ENCODE measurements around the gene SYCP3.

The SYCP3 gene

DNA sequence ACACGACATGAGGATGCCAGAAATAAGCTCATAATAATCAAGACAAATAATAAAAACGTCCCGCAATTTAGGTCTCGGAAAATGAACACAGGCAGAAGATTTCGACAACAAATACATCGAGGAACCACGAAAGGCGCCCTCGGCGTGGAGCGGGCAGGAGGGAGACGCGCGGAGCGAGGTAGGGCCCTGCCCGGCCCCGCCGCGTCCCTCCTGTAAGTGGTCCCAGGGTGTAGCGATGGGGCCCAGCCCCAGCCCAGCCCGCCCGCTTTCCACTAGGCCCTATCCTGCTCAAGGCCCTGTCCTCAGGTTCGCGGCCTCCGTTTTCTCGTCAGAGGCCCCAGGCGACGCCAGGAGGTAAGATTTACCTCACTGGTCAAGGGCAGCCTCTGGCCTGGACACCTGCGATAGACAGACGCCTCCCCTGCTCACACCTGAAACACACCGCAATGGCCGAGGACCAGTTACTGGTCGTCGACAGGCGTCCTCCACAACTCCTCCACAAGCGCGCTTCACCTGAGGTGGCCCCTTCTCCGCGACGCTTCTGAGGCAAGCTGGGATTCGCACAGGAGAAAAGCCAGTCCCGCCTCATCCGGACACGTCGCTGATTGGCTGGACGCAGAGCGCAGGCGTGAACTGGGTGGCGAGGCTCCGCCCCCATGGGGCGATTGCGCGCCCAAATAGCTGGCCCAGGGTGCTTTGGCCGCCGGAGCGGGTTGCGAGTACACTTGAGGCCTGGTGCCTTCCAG lies at the start of gene SYCP3:
Gene SYCP3 (minus strand): TSS at position 543 of the 746 bp plus-strand sequence. CDS start 1,527 bp downstream, outside the sequence.
- no peak for DNase-seq

GRCh38 chr12:101785671-101786070 lies 46.4 kb upstream of the SYCP3 start:
- DNase-seq, result no peak

- DNase-seq, result no peak
Measured at GRCh38 chr12:101784376-101784775, 45.1 kb upstream of the SYCP3 start.

DNA sequence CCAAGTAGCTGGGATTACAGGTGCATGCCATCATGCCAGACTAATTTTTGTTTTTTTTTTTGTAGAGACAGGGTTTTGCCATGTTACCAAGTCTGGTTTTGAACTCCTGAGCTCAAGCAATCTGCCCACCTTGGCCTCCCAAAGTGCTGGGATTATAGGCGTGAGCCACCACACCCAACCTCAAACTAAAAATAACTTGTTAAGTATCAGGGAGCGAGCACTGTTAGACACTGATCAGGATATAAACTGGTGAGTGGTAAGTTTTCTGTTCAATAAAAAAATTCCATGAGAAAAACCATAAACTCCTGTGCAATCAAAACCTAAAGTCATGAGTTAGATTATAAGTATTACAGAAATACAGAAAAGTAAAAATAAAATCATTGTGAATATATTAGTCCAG lies 44.6 kb upstream of the SYCP3 start:
- no peak for DNase-seq

- no peak for DNase-seq
Measured at GRCh38 chr12:101783150-101783549, 43.9 kb upstream of the SYCP3 start.

DNA sequence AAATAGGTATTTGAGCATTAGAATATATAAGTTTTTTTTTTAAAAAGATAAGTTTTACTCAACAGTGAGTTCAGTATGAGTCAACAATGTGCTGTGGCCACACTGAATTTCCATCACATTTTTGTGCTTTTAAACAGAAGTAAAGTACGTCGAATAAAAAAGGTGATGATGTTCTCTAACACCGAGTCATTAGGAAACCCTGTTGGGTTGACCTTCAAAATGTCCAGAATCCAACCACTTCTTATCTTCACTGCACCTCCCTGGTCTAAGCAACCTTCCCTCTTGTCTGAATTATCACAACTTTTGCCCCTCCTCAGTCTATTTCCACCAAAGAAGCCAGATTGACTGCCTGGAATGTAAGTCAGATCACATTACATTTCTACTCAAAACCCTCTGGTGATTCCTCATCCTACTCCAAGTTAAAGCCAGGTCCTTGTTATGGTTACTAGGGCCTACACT lies 43.0 kb upstream of the SYCP3 start:
- DNase-seq, result no peak

- DNase-seq, result no peak
Measured at GRCh38 chr12:101781834-101782233, 42.6 kb upstream of the SYCP3 start.

DNA sequence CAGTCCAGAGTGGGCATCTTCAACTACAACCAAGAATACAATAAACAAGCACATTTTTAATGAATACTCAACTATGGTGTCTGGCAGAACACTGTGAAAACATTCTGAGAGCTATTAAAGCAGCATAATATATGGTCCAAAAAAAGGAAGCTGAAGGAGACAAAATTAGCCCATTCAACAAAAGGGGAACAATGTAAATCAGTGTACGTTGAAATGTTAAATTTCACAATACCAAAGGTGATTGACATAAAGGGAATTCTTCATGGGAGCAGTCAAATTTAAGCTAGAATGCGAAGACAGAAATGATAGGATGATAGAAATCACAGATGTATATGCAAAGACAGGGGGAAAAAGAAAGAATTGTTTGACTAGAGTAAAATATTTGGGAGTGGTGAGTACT lies 41.3 kb upstream of the SYCP3 start:
- DNase-seq, result no peak

DNA sequence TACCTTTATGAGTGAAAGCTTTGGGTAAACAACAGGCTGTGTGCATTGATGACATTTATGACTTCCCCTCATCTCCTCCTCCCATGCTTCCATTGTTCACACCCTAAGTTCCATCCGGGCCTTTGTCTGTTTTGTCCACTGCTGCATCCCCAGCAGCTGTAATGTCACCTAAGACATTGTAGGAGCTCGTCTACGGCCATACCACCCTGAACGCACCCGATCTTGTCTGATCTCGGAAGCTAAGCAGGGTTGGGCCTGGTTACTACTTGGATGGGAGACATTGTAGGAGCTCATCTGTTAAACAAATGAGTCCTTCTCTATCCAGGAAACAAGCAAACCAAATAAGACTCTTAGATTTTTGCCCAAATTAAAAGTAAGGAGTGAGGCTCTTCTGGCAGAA lies 40.4 kb upstream of the SYCP3 start:
- DNase-seq, result no peak

DNA sequence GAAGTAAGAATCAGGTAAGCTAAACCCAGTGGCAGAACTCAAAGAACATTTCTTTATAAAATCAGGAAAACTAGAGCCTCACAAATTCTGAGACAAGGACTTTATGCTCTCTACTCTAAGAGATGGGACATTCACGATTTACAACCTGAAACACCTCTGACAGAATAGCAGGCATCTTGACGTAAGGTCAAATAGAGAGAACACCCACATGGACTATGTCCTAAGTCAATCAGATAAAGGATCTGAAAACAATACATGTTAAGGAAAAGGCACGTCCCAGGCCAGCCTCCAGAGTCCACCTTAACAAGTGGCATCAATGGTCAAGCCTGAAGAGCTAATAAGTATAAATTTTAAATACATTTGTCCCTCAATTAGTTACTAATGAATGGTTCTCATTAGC lies 39.9 kb upstream of the SYCP3 start:
- DNase-seq, result no peak

- DNase-seq, result no peak
Measured at GRCh38 chr12:101777978-101778377, 38.7 kb upstream of the SYCP3 start.

- DNase-seq, result no peak
Measured at GRCh38 chr12:101777485-101777884, 38.2 kb upstream of the SYCP3 start.

GRCh38 chr12:101775816-101776215 lies 36.6 kb upstream of the SYCP3 start:
- DNase-seq, result no peak

GRCh38 chr12:101773650-101774162 lies 34.4 kb upstream of the SYCP3 start:
- DNase-seq, result peak; percentile 55 to 59

DNA sequence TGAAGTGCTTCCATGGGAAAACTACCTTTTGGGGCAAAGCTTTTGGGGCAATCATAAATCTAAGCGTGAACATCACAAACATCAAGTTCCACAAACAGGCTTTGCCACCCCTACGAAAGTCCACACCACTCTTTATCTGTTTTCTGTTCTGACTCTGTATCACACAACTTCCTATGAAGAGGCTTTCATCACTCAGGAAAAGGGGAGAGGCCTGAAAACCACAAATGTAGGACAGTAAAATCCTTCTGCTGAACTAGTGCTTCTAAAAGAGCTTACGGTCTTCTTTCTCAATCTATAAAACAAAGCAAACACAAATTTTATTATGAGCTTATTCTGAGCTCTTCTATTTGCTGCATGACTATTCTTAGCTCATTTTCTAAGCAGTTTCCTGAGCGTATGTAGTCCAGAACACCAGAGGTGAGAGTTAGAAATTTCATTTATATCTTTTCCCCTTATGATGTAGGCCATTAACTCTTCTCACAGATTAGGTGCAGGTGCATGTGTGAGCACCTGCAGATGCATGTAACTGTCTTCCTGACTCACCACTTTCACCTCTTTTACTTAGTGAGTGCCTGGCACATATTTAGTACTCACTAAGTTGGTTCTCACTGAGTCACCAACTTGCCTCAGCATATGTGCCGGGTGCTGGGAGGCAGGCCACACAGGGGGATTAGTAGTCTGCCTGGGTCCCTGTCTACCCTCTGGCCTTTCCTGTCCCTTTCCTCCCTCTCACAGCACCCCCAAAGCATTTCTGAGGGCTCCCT lies 32.9 kb upstream of the SYCP3 start:
- no peak for DNase-seq

- no peak for DNase-seq
Measured at GRCh38 chr12:101769865-101770264, 30.6 kb upstream of the SYCP3 start.

- DNase-seq, result no peak
Measured at GRCh38 chr12:101768781-101769180, 29.5 kb upstream of the SYCP3 start.

DNA sequence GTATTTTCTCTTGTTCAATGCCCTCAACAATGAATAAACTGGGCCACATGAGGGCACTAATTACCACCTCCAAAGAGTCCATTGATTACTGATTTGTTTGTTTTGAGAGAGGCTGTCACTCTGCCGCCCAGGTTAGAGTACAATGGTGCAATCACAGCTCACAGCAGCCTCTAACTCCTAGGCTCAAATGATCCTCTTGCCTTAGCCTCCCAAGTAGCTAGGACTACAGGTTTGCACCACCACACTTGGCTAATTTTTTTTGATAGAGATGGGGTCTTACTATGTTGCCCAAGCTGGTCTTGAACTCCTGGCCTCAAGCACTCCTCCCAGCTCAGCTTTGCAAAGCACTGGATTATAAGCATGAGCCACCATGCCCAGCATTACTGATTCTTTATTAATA lies 28.3 kb upstream of the SYCP3 start:
- DNase-seq, result no peak

- no peak for DNase-seq
Measured at GRCh38 chr12:101764051-101764792, 25.0 kb upstream of the SYCP3 start.

GRCh38 chr12:101763246-101763931 lies 24.1 kb upstream of the SYCP3 start:
- DNase-seq, result no peak

DNA sequence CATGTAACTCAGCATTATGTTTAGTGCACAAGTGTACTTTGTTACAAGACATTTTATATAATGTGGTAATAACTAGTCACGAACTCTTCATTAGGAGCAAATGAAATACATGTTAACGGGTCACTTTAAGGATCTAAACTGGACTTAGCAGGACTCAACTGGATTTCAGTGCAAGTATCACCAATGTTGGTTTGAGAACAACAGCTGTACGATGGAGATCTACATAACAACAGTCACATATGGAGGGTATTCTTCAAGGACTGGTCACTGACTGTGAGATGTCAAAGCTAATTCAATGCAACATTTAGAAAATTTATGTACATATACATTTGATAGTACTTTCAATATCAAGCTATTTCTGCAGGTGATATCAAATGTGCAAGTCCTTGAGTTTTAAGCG lies 22.5 kb upstream of the SYCP3 start:
- DNase-seq, result no peak

DNA sequence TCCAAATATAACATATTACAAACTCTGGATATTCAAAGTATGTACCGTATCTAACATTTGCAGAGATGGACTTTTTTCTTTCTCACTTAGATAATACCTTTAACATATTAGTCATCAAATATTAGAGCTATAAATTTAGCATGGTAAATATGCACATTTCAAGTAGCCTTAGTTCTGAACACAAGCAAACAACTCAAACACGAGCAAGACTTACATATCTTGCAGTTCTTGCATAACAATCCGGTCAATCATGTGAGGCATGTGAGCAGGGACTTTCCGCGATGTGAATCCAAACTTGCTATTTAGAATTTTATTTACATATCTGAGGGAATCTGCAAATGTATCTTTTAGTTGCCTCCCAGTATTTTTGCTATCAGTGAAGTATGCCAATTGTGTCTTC lies 22.1 kb upstream of the SYCP3 start:
- no peak for DNase-seq
